HG02759 (cell line): ENCODE measurements around the gene ALG3.
"Not testable (repeated sequence)": the region's sequence is repeated elsewhere in the genome, so short reads cannot be mapped to it uniquely, and the experiment has no call there.

ENCODE experiments used
- ATAC-seq: cut with Tn5 transposase; IDR thresholded peaks from one replicate; pipeline ENCODE4 v1.9.1; 2021; ENCODE audit warnings: mild to moderate bottlenecking, moderate library complexity; ENCODE audit not compliant: unreplicated experiment

Gene ALG3

GRCh38 chr3:184248454-184249411 is at the start of gene ALG3:
Gene ALG3, minus strand, starts transcription at chr3:184248962. Its CDS starts 22 bp downstream, at chr3:184248940.
- peak; percentile 64 for ATAC-seq

- no peak for ATAC-seq
Observed at GRCh38 chr3:184296616-184297015, 47.9 kb upstream of the ALG3 start.

- no peak for ATAC-seq
Observed at GRCh38 chr3:184295771-184296170, 47.0 kb upstream of the ALG3 start.

GRCh38 chr3:184291738-184292445 is 43.1 kb upstream of the ALG3 start:
- no peak for ATAC-seq

GRCh38 chr3:184291044-184291737 is 42.4 kb upstream of the ALG3 start:
- ATAC-seq, result no peak

GRCh38 chr3:184290331-184290730 is 41.6 kb upstream of the ALG3 start:
- no peak for ATAC-seq

GRCh38 chr3:184289426-184289938 is 40.7 kb upstream of the ALG3 start:
- ATAC-seq, result peak; percentile 43

GRCh38 chr3:184284696-184285095 is 35.9 kb upstream of the ALG3 start:
- ATAC-seq, result no peak

GRCh38 chr3:184283681-184284080 is 34.9 kb upstream of the ALG3 start:
- ATAC-seq, result no peak

GRCh38 chr3:184282941-184283340 is 34.2 kb upstream of the ALG3 start:
- ATAC-seq, result no peak

GRCh38 chr3:184277366-184277765 is 28.6 kb upstream of the ALG3 start:
- ATAC-seq, result no peak

- ATAC-seq, result no peak
Observed at GRCh38 chr3:184275961-184276910, 27.5 kb upstream of the ALG3 start, which contains the start of gene ECE2. Gene ECE2, plus strand, starts transcription at chr3:184276022. Its CDS starts 132 bp downstream, at chr3:184276154.

GRCh38 chr3:184275381-184275701 is 26.6 kb upstream of the ALG3 start:
- ATAC-seq, result no peak

- no peak for ATAC-seq
Observed at GRCh38 chr3:184272269-184272668, 23.5 kb upstream of the ALG3 start.

- ATAC-seq, result not testable (repeated sequence)
Observed at GRCh38 chr3:184267249-184267648, 18.5 kb upstream of the ALG3 start.

- no peak for ATAC-seq
Observed at GRCh38 chr3:184262764-184263179, 14.0 kb upstream of the ALG3 start.

GRCh38 chr3:184261854-184262763 is 13.3 kb upstream of the ALG3 start:
- no peak for ATAC-seq

- ATAC-seq, result peak; percentile 64
Observed at GRCh38 chr3:184261270-184261853, 12.6 kb upstream of the ALG3 start, which contains the start of gene CAMK2N2. Gene CAMK2N2, minus strand, starts transcription at chr3:184261553. Its CDS starts 268 bp downstream, at chr3:184261285.
